PC-3 (cell line): ENCODE data around the gene SGCG.

Source experiments
- EZH2 ChIP-seq: fragments of 300-600 bp; sonication (generic); IDR thresholded peaks from one replicate; pipeline ENCODE4 v1.6.1; 2017; ENCODE audit warnings: antibody characterized with exemption, mild to moderate bottlenecking, low read length; ENCODE audit not compliant: unreplicated experiment
- EZH2phosphoT487 ChIP-seq: fragments of 300-600 bp; sonication (generic); IDR thresholded peaks from 2 replicates; pipeline ENCODE4 v1.6.1; 2018; ENCODE audit warnings: mild to moderate bottlenecking, antibody characterized with exemption, low read length, borderline replicate concordance
- TF ChIP-seq, protein P1 (sequence below): fragments of 300-600 bp; sonication (generic); conservative IDR thresholded peaks from 2 replicates; pipeline ENCODE4 v1.5.1; 2017; ENCODE audit warnings: antibody characterized with exemption, low read depth, mild to moderate bottlenecking, low read length

DNA sequence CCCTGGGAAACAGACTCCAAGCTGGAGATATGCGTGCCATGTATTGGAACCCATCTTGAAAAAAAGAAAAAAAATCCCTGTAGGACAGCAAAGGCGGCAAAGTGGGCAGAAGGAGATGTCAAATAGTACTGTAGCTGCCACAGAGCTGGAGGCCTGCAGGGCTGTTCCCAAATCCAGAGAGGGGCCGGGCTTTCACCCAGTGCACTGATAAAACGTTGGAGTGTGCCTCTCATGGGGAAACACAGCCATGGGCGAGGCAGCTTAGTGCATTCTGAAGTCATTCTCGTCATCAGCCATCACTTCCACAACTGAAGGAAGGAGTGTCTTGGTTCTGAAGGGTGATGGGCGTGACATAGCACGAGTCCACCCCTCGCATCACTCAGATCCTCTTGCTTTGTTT is 4.8 kb downstream of the SGCG start:
- TF ChIP-seq, protein P1, sequence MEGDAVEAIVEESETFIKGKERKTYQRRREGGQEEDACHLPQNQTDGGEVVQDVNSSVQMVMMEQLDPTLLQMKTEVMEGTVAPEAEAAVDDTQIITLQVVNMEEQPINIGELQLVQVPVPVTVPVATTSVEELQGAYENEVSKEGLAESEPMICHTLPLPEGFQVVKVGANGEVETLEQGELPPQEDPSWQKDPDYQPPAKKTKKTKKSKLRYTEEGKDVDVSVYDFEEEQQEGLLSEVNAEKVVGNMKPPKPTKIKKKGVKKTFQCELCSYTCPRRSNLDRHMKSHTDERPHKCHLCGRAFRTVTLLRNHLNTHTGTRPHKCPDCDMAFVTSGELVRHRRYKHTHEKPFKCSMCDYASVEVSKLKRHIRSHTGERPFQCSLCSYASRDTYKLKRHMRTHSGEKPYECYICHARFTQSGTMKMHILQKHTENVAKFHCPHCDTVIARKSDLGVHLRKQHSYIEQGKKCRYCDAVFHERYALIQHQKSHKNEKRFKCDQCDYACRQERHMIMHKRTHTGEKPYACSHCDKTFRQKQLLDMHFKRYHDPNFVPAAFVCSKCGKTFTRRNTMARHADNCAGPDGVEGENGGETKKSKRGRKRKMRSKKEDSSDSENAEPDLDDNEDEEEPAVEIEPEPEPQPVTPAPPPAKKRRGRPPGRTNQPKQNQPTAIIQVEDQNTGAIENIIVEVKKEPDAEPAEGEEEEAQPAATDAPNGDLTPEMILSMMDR = no peak
- TF ChIP-seq EZH2phosphoT487 (no peak), EZH2 (no peak)
